SH-SY5Y (cell line): ENCODE results near the gene NENF.
A peak's percentile ranks its signal among the peaks of the same experiment; 100 is the strongest.

Experiments
- GATA2 ChIP-seq: IDR thresholded peaks from 2 replicates; pipeline ENCODE4 v1.6.1; 2011; ENCODE audit warnings: mild to moderate bottlenecking, low read depth, low read length
- GATA3 ChIP-seq: IDR thresholded peaks from 2 replicates; pipeline ENCODE4 v1.6.1; 2011; ENCODE audit warnings: low read depth, mild to moderate bottlenecking, low read length, moderate library complexity

GRCh38 chr1:212477014-212477679, 44.4 kb downstream of the NENF start:
- TF ChIP-seq GATA2 (0 out of 2 replicates have a peak, but pooled peaks have one; percentile 14), GATA3 (no peak)
